SK-N-SH treated with all-trans-retinoic acid at 6 μM for 48 hours (cell line): ENCODE data around the gene KCTD20.

Experiments used
- ATAC-seq: fragments of 200-7000 bp; cut with Tn5 transposase; 3 replicates; pipeline ENCODE4 v1.9.1; 2020; ENCODE audit warnings: mild to moderate bottlenecking, moderate library complexity
- ARNTL ChIP-seq: fragments of 450-650 bp; formaldehyde crosslinking; IDR thresholded peaks from 2 replicates; pipeline ENCODE4 v1.5.0; 2020; ENCODE audit warnings: low read depth, mild to moderate bottlenecking, moderate library complexity, borderline replicate concordance
- BACH2 ChIP-seq: fragments of 250-450 bp; sonication (Bioruptor Pico); IDR thresholded peaks from 2 replicates; pipeline ENCODE4 v1.9.0; 2021; ENCODE audit warnings: mild to moderate bottlenecking, borderline replicate concordance
- CSDC2 ChIP-seq: fragments of 250-450 bp; sonication (Bioruptor Pico); IDR thresholded peaks from 2 replicates; pipeline ENCODE4 v1.5.0; 2020; ENCODE audit warnings: mild to moderate bottlenecking, moderate library complexity
- ESRRG ChIP-seq: fragments of 250-450 bp; sonication (Bioruptor Pico); IDR thresholded peaks from 2 replicates; pipeline ENCODE4 v1.6.1; 2021; ENCODE audit warnings: mild to moderate bottlenecking
- GLIS3 ChIP-seq: fragments of 250-450 bp; sonication (Bioruptor Pico); IDR thresholded peaks from 2 replicates; pipeline ENCODE4 v1.5.0; 2020; ENCODE audit warnings: mild to moderate bottlenecking, moderate library complexity
- ISL1 ChIP-seq: fragments of 250-450 bp; sonication (Bioruptor Pico); IDR thresholded peaks from 2 replicates; pipeline ENCODE4 v2.1.2; 2022; ENCODE audit warnings: mild to moderate bottlenecking, moderate library complexity
- OSR1 ChIP-seq: fragments of 250-450 bp; sonication (Bioruptor Pico); IDR thresholded peaks from 2 replicates; pipeline ENCODE4 v1.8.0; 2022; ENCODE audit warnings: moderate library complexity, mild to moderate bottlenecking, inconsistent platforms
- PPARA ChIP-seq: fragments of 250-450 bp; sonication (Bioruptor Pico); IDR thresholded peaks from 2 replicates; pipeline ENCODE4 v1.5.0; 2020; ENCODE audit warnings: mild to moderate bottlenecking, borderline replicate concordance
- RARB ChIP-seq: fragments of 250-450 bp; sonication (Bioruptor Pico); IDR thresholded peaks from 2 replicates; pipeline ENCODE4 v1.8.0; 2021; ENCODE audit warnings: mild to moderate bottlenecking, moderate library complexity
- SNAI2 ChIP-seq: fragments of 250-450 bp; sonication (Bioruptor Pico); IDR thresholded peaks from 2 replicates; pipeline ENCODE4 v1.5.0; 2020; ENCODE audit warnings: mild to moderate bottlenecking, moderate library complexity
- TCF4 ChIP-seq: fragments of 250-450 bp; sonication (Bioruptor Pico); IDR thresholded peaks from 2 replicates; pipeline ENCODE4 v1.8.0; 2021; ENCODE audit warnings: mild to moderate bottlenecking, moderate library complexity, borderline replicate concordance
- TOX ChIP-seq: fragments of 250-450 bp; sonication (Bioruptor Pico); IDR thresholded peaks from 2 replicates; pipeline ENCODE4 v1.8.0; 2021; ENCODE audit warnings: mild to moderate bottlenecking, moderate library complexity, borderline replicate concordance
- ZC3H10 ChIP-seq: fragments of 250-450 bp; sonication (Bioruptor Pico); IDR thresholded peaks from 2 replicates; pipeline ENCODE4 v1.5.1; 2021; ENCODE audit warnings: mild to moderate bottlenecking, moderate library complexity
- ZFP3 ChIP-seq: fragments of 250-450 bp; sonication (Bioruptor Pico); IDR thresholded peaks from 2 replicates; pipeline ENCODE4 v1.5.0; 2020; ENCODE audit warnings: mild to moderate bottlenecking, moderate library complexity
- ZFP30 ChIP-seq: fragments of 450-650 bp; formaldehyde crosslinking; IDR thresholded peaks from 2 replicates; pipeline ENCODE4 v1.5.0; 2022; ENCODE audit warnings: mild to moderate bottlenecking, moderate library complexity
- ZNF565 ChIP-seq: fragments of 450-650 bp; formaldehyde crosslinking; conservative IDR thresholded peaks from 2 replicates; pipeline ENCODE4 v1.5.0; 2020; ENCODE audit warnings: low read depth, mild to moderate bottlenecking, moderate library complexity
- ZNF70 ChIP-seq: fragments of 450-650 bp; formaldehyde crosslinking; IDR thresholded peaks from 2 replicates; pipeline ENCODE4 v1.5.0; 2020; ENCODE audit warnings: mild to moderate bottlenecking, moderate library complexity
- ZNF8 ChIP-seq: fragments of 450-650 bp; formaldehyde crosslinking; IDR thresholded peaks from 2 replicates; pipeline ENCODE4 v1.5.0; 2020; ENCODE audit warnings: mild to moderate bottlenecking, moderate library complexity
- TF ChIP-seq, protein P1 (sequence below): fragments of 250-450 bp; sonication (Bioruptor Pico); IDR thresholded peaks from 2 replicates; pipeline ENCODE4 v1.5.0; 2020; ENCODE audit warnings: mild to moderate bottlenecking, moderate library complexity
- TF ChIP-seq, protein P2 (sequence below): fragments of 250-450 bp; sonication (Bioruptor Pico); IDR thresholded peaks from 2 replicates; pipeline ENCODE4 v1.5.1; 2021; ENCODE audit warnings: mild to moderate bottlenecking, moderate library complexity
- TF ChIP-seq, protein P3 (sequence below): fragments of 250-450 bp; sonication (Bioruptor Pico); IDR thresholded peaks from 2 replicates; pipeline ENCODE4 v1.5.1; 2020; ENCODE audit warnings: low read depth, mild to moderate bottlenecking, moderate library complexity
- TF ChIP-seq, protein P4 (sequence below): fragments of 250-450 bp; sonication (Bioruptor Pico); IDR thresholded peaks from 2 replicates; pipeline ENCODE4 v1.8.0; 2021; ENCODE audit warnings: low read depth, mild to moderate bottlenecking, moderate library complexity, borderline replicate concordance
- TF ChIP-seq, protein P5 (sequence below): fragments of 250-450 bp; sonication (Bioruptor Pico); IDR thresholded peaks from 2 replicates; pipeline ENCODE4 v1.8.0; 2020; ENCODE audit warnings: mild to moderate bottlenecking, moderate library complexity, borderline replicate concordance

KCTD20 gene

DNA sequence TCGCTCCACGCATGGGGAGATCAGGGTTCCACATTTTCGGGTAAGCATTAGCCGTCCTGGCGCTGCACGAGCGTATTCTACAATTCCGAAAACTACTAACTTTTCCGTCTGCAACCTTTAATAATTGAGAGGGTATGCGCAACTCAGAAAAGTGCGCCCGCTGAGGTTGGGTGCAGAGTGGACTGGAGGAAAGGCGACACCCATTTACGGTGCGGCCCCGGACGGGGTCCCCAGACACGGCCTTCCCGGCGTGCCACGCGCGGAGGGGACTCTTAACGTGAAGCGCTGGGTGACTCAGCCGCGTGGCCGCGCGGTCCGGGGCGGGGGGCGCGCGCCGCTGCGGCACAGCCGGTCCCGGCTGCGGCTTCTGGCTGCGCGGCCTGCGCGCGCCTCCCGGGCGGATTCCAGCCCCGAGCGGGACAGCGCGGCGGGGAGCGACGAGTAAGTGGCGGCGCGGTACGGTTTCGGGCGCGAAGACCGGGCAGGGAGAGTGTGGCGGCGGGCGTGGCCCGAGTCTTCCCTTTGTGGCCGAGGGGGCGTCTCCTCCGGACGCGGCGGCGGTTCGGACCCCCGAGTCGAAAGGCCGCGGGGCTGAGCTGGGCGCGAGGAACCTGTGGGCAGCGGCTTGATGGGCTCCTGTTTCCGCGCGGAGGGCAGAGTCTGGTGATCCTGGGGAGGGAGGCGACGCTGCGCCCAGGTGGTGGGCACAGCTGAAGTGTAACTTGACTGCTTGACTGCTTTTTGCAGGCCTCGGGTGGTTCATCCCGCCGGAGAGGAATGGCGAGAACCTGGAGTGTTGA is at the start of gene KCTD20, which contains the start of gene PXT1:
Gene KCTD20 (plus strand): TSS at position 330 of the 800 bp plus-strand sequence. CDS start 27,098 bp downstream, outside the sequence.
Gene PXT1 (minus strand): TSS at position 184 of the 800 bp plus-strand sequence. CDS start 16,772 bp downstream, outside the sequence.
- TF ChIP-seq CSDC2 (CRISPR knock-in tag) (peak; percentile 92), SNAI2 (CRISPR knock-in tag) (peak; percentile 72; the same call in 1 of the 2 replicates), ZC3H10 (CRISPR knock-in tag) (0 out of 2 replicates have a peak, but pooled peaks have one; percentile 39), ZNF8 (CRISPR knock-in tag) (peak; percentile 60), ZFP30 (no peak; the same call in 1 of the 2 replicates), ESRRG (CRISPR knock-in tag) (no peak), BACH2 (CRISPR knock-in tag) (peak; percentile 37; the same call in 1 of the 2 replicates), ISL1 (CRISPR knock-in tag) (no peak), ZNF565 (CRISPR knock-in tag) (no peak), ZNF70 (no peak), TCF4 (peak; percentile 14; the same call in 1 of the 2 replicates), RARB (CRISPR knock-in tag) (no peak), ARNTL (no peak), GLIS3 (CRISPR knock-in tag) (0 out of 2 replicates have a peak, but pooled peaks have one; percentile 33), ZFP3 (CRISPR knock-in tag) (peak; percentile 69)
- TF ChIP-seq, protein P1, sequence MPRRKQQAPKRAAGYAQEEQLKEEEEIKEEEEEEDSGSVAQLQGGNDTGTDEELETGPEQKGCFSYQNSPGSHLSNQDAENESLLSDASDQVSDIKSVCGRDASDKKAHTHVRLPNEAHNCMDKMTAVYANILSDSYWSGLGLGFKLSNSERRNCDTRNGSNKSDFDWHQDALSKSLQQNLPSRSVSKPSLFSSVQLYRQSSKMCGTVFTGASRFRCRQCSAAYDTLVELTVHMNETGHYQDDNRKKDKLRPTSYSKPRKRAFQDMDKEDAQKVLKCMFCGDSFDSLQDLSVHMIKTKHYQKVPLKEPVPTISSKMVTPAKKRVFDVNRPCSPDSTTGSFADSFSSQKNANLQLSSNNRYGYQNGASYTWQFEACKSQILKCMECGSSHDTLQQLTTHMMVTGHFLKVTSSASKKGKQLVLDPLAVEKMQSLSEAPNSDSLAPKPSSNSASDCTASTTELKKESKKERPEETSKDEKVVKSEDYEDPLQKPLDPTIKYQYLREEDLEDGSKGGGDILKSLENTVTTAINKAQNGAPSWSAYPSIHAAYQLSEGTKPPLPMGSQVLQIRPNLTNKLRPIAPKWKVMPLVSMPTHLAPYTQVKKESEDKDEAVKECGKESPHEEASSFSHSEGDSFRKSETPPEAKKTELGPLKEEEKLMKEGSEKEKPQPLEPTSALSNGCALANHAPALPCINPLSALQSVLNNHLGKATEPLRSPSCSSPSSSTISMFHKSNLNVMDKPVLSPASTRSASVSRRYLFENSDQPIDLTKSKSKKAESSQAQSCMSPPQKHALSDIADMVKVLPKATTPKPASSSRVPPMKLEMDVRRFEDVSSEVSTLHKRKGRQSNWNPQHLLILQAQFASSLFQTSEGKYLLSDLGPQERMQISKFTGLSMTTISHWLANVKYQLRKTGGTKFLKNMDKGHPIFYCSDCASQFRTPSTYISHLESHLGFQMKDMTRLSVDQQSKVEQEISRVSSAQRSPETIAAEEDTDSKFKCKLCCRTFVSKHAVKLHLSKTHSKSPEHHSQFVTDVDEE, result peak; percentile 83; the same call in 1 of the 2 replicates
- TF ChIP-seq, protein P2, sequence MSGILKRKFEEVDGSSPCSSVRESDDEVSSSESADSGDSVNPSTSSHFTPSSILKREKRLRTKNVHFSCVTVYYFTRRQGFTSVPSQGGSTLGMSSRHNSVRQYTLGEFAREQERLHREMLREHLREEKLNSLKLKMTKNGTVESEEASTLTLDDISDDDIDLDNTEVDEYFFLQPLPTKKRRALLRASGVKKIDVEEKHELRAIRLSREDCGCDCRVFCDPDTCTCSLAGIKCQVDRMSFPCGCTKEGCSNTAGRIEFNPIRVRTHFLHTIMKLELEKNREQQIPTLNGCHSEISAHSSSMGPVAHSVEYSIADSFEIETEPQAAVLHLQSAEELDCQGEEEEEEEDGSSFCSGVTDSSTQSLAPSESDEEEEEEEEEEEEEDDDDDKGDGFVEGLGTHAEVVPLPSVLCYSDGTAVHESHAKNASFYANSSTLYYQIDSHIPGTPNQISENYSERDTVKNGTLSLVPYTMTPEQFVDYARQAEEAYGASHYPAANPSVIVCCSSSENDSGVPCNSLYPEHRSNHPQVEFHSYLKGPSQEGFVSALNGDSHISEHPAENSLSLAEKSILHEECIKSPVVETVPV (CRISPR knock-in tag), result no peak
- TF ChIP-seq, protein P3, sequence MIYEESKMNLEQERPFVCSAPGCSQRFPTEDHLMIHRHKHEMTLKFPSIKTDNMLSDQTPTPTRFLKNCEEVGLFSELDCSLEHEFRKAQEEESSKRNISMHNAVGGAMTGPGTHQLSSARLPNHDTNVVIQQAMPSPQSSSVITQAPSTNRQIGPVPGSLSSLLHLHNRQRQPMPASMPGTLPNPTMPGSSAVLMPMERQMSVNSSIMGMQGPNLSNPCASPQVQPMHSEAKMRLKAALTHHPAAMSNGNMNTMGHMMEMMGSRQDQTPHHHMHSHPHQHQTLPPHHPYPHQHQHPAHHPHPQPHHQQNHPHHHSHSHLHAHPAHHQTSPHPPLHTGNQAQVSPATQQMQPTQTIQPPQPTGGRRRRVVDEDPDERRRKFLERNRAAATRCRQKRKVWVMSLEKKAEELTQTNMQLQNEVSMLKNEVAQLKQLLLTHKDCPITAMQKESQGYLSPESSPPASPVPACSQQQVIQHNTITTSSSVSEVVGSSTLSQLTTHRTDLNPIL (CRISPR knock-in tag), result no peak
- TF ChIP-seq, protein P4, sequence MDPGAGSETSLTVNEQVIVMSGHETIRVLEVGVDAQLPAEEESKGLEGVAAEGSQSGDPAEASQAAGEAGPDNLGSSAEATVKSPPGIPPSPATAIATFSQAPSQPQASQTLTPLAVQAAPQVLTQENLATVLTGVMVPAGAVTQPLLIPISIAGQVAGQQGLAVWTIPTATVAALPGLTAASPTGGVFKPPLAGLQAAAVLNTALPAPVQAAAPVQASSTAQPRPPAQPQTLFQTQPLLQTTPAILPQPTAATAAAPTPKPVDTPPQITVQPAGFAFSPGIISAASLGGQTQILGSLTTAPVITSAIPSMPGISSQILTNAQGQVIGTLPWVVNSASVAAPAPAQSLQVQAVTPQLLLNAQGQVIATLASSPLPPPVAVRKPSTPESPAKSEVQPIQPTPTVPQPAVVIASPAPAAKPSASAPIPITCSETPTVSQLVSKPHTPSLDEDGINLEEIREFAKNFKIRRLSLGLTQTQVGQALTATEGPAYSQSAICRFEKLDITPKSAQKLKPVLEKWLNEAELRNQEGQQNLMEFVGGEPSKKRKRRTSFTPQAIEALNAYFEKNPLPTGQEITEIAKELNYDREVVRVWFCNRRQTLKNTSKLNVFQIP, result no peak
- TF ChIP-seq, protein P5, sequence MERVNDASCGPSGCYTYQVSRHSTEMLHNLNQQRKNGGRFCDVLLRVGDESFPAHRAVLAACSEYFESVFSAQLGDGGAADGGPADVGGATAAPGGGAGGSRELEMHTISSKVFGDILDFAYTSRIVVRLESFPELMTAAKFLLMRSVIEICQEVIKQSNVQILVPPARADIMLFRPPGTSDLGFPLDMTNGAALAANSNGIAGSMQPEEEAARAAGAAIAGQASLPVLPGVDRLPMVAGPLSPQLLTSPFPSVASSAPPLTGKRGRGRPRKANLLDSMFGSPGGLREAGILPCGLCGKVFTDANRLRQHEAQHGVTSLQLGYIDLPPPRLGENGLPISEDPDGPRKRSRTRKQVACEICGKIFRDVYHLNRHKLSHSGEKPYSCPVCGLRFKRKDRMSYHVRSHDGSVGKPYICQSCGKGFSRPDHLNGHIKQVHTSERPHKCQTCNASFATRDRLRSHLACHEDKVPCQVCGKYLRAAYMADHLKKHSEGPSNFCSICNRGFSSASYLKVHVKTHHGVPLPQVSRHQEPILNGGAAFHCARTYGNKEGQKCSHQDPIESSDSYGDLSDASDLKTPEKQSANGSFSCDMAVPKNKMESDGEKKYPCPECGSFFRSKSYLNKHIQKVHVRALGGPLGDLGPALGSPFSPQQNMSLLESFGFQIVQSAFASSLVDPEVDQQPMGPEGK (CRISPR knock-in tag), result no peak
- ATAC-seq, result peak; percentile 76

DNA sequence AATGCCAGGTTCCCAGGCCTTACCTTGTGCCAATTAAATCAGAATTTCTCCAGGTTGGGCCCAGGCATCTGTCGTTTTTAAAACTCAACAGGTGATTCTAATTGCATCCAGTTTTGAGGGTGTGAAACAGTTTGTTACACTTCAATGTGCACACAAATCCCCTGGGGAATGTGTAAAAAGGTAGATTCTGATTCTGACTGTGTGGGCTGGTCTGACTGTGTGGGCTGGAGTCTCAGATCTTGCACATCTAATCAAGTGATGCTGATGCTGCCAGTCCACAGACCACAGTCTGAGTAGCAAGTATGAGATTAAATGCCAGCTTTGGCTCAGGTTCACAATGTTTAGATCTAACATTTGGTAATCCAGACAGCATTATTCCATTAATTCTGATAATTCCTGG is 42.8 kb upstream of the KCTD20 start:
- no peak for ATAC-seq
- TF ChIP-seq CSDC2 (CRISPR knock-in tag), result no peak
- TF ChIP-seq OSR1 (CRISPR knock-in tag), result no peak
- TF ChIP-seq TOX (CRISPR knock-in tag), result no peak
- no peak for TF ChIP-seq ZNF70
- TF ChIP-seq, protein P5 (CRISPR knock-in tag), result no peak
- TF ChIP-seq ZFP30, result no peak
- no peak for TF ChIP-seq BACH2 (CRISPR knock-in tag)
- TF ChIP-seq TCF4, result no peak
- TF ChIP-seq PPARA, result no peak
